Ovary (tissue), 9 donors: ENCODE results near the gene DAB1. TPM values are rescaled to one million over a fixed set of nuclear protein-coding genes. Genes with fewer than 3 reads are reported as not detected.

ENCODE experiments used
- DNase-seq, 5 donors: peaks; one replicate each; pipeline ENCODE4 v3.0.0-alpha.2; 2019 to 2020
- H3K27ac ChIP-seq, 2 donors: fragments of 200-600 bp; one replicate each; pipeline versions ENCODE4 v1.5.1 to v1.8.0; 2019 to 2022
- H3K27me3 ChIP-seq: fragments of 200-600 bp; one replicate; pipeline ENCODE4 v1.8.0; 2022
- H3K36me3 ChIP-seq: fragments of 200-600 bp; sonication (generic); one replicate; pipeline ENCODE4 v1.5.1; 2019
- H3K4me1 ChIP-seq: one replicate; pipeline ENCODE4 v1.8.1; 2013; ENCODE audit warnings: mild to moderate bottlenecking, moderate library complexity; ENCODE audit not compliant: insufficient read depth
- H3K4me3 ChIP-seq: fragments of 200-600 bp; sonication (generic); one replicate; pipeline ENCODE4 v1.5.1; 2017
- H3K9me3 ChIP-seq, 2 donors: fragments of 200-600 bp in 1 of 2; sonication (generic) in 1 of 2; one replicate each; pipeline versions ENCODE4 v1.5.1 to v1.8.1; 2013 to 2019; ENCODE audit warnings: mild to moderate bottlenecking in 1 of 2, moderate library complexity in 1 of 2
- CTCF ChIP-seq, 3 donors: fragments of 450-650 bp in 2 of 3; fragments of 200-600 bp in 1 of 3; IDR thresholded peaks; one replicate each; pipeline versions ENCODE4 v1.5.1 to v1.8.0; 2016 to 2022; ENCODE audit warnings: antibody characterized with exemption in 3 of 3, mild to moderate bottlenecking in 1 of 3
- EP300 ChIP-seq: sonication (generic); formaldehyde crosslinking; IDR thresholded peaks from one replicate; pipeline ENCODE4 v1.6.1; 2017; ENCODE audit warnings: antibody characterized with exemption
- POLR2A ChIP-seq: fragments of 450-650 bp; IDR thresholded peaks from one replicate; pipeline ENCODE4 v1.6.1; 2017; ENCODE audit warnings: antibody characterized with exemption, mild to moderate bottlenecking, moderate library complexity
- WGBS, 3 donors: extraction: QIAGEN DNeasy Blood & Tissue Kit in 1 of 3; methylation state at CpG; one replicate each; pipeline versions ENCODE4 v1.1.5 to v1.1.7; 2013 to 2017; 5-methylcytosine and 5-hydroxymethylcytosine counted together
- intact Hi-C, 4 donors: fragments of 100-400 bp; cut with DNase I; formaldehyde crosslinking; loops; one replicate each; pipeline versions ENCODE4 v1.11.0 to v1.15.1; 2022 to 2023
- polyA plus RNA-seq, 2 donors: library from polyadenylated mRNA; stranded (reverse); fragments of 200-250 nt in 1 of 2; fragments of 350-450 nt in 1 of 2; fragmentation: Illumina TruSeq in 1 of 2; extraction: RNeasy Lipid Tissue Mini Kit (QIAGEN cat#74804) in 1 of 2; gene quantifications; one replicate each; pipeline ENCODE4 v1.2.3, GENCODE V29; 2013 to 2014
- total RNA-seq, 7 donors: library from RNA; depleted of rRNA in 2 of 7; stranded (reverse); fragments of >200 nt in 2 of 7; fragmentation: NEBNext Ultra II Directional in 3 of 7; extraction: Animal tissue kit (Norgen Biotek cat#: 25700) in 3 of 7; gene quantifications; one replicate each; pipeline versions ENCODE4 v1.1.0 to v1.2.4, GENCODE V29; 2016 to 2023
- donor health status: DM: no; HTN: no; CAD: no; lungs with moderate emphysema.
- donor health status: DM: no; HTN: no; CAD: no.
- donor health status: Bipolar disorder and iron deficiency.
- donor health status: DM: yes; HTN: yes; CAD: no.
- donor health status: DM: no; HTN: no; CAD: no.
- donor health status: DM: yes; HTN: yes; CAD: no.

DAB1 gene
- total and polyA plus RNA-seq, 9 donors, result 0.22 to 5.5 (median 0.77) TPM

- TF ChIP-seq CTCF (IDR thresholded peaks at IDR 0.05), result no peak
- TF ChIP-seq POLR2A, result no peak
- TF ChIP-seq EP300, result no peak
- Histone ChIP-seq H3K36me3 (no peaks in the 10 kb centered on the region), H3K4me1 (no peaks in the 10 kb centered on the region), H3K9me3 (no peaks in the 10 kb centered on the region), H3K27ac (no peak overlapping the region), H3K27me3 (no peaks in the 10 kb centered on the region), H3K4me3 (no peak overlapping the region)
- DNase-seq, result no peak
- intact Hi-C loops, result no loop called here
- WGBS, 3 donors, result 68 to 75% (median 72%) methylated on average over 2 of the region's 2 CpGs
Observed at GRCh38 chr1:57188168-57188567, 235.7 kb downstream of the DAB1 start.

- Histone ChIP-seq H3K36me3 (no peaks in the 10 kb centered on the region), H3K4me3 (no peak overlapping the region), H3K4me1 (no peaks in the 10 kb centered on the region), H3K27ac (no peak overlapping the region), H3K27me3 (no peaks in the 10 kb centered on the region), H3K9me3 (no peaks in the 10 kb centered on the region)
- TF ChIP-seq POLR2A (no peak), CTCF (IDR thresholded peaks at IDR 0.05) (no peak), EP300 (no peak)
- 93 to 95% (median 94%) methylated on average over 3 of the region's 3 CpGs for WGBS, 3 donors
- no peak for DNase-seq
- intact Hi-C loops, result no loop called here
Observed at GRCh38 chr1:57186455-57186854, 237.4 kb downstream of the DAB1 start.

GRCh38 chr1:57179001-57179400 is 244.9 kb downstream of the DAB1 start:
- TF ChIP-seq CTCF (IDR thresholded peaks at IDR 0.05) (no peak), EP300 (no peak), POLR2A (no peak)
- intact Hi-C loops, result no loop called here
- Histone ChIP-seq H3K4me1 (no peaks in the 10 kb centered on the region), H3K27me3 (no peaks in the 10 kb centered on the region), H3K27ac (no peak overlapping the region), H3K9me3 (no peaks in the 10 kb centered on the region), H3K36me3 (no peaks in the 10 kb centered on the region), H3K4me3 (no peak overlapping the region)
- DNase-seq, result no peak
- WGBS, 3 donors, result 85 to 93% (median 89%) methylated on average over 4 of the region's 4 CpGs

- Histone ChIP-seq H3K27me3 (no peaks in the 10 kb centered on the region), H3K4me1 (no peaks in the 10 kb centered on the region), H3K4me3 (no peak overlapping the region), H3K9me3 (no peaks in the 10 kb centered on the region), H3K36me3 (no peaks in the 10 kb centered on the region), H3K27ac (no peak overlapping the region)
- TF ChIP-seq CTCF (IDR thresholded peaks at IDR 0.05) (no peak), EP300 (no peak), POLR2A (no peak)
- intact Hi-C loops, result no loop called here
- 66 to 86% (median 69%) methylated on average over 5 of the region's 5 CpGs for WGBS, 3 donors
- DNase-seq, result no peak
Observed at GRCh38 chr1:57175506-57175905, 248.4 kb downstream of the DAB1 start.

GRCh38 chr1:57172040-57172439 is 251.8 kb downstream of the DAB1 start:
- intact Hi-C loops, result no loop called here
- TF ChIP-seq POLR2A, result no peak
- TF ChIP-seq CTCF (IDR thresholded peaks at IDR 0.05), result no peak
- no peak for TF ChIP-seq EP300
- Histone ChIP-seq H3K27me3 (no peaks in the 10 kb centered on the region), H3K4me1 (no peaks in the 10 kb centered on the region), H3K9me3 (no peaks in the 10 kb centered on the region), H3K4me3 (no peak overlapping the region), H3K27ac (no peak overlapping the region), H3K36me3 (no peaks in the 10 kb centered on the region)
- DNase-seq, result no peak
- 73 to 87% (median 79%) methylated on average over 1 of the region's 1 CpG for WGBS, 3 donors
